Measurements from ENCODE around the gene DVL3.

GRCh38 chr3:184149123-184149522, 6.1 kb upstream of the DVL3 start:
- TF ChIP-seq POLR2A (IDR thresholded peaks at IDR 0.05) (no peak), CTCF (IDR thresholded peaks at IDR 0.05 in 8 of 11, conservative IDR thresholded peaks at IDR 0.05 in 3 of 11) (no peak), POLR2AphosphoS5 (IDR thresholded peaks at IDR 0.05) (no peak)

Data from spleen (tissue), 7 donors.